Measurements from ENCODE around the gene LRCH1. TPM values are rescaled to one million over a fixed set of nuclear protein-coding genes. Genes with fewer than 3 reads are reported as not detected.

Gene LRCH1
- total and polyA plus RNA-seq, 2 donors from 2014 or later = 10.2 to 39.0 TPM

GRCh38 chr13:46796515-46797474 is 243.8 kb downstream of the LRCH1 start, which contains the start of gene ESD:
ESD (minus strand) TSS chr13:46797161; CDS start chr13:46791413, 5,748 bp downstream.
- DNase-seq (peak; percentile 96 to 98 (median 97)), FAIRE-seq (no peak)
- Histone ChIP-seq H3K27me3 (ENCODE audit: control insufficient read depth, insufficient read depth, low read length) (no peaks in the 10 kb centered on the region), H3K9me3 (ENCODE audit: control insufficient read depth in 2 of 3, insufficient read depth in 1 of 3, low read length in 3 of 3) (no peaks in the 10 kb centered on the region), H3K9ac (ENCODE audit: low read length in 3 of 3) (peak within 1 kb of the TSS; percentile 85 to 93 (median 92)), H3K4me1 (ENCODE audit: control insufficient read depth in 2 of 3, insufficient read depth in 2 of 3, low read depth in 1 of 3, low read length in 3 of 3) (peaks cover 0 to 14% (median 7%) of the 10 kb centered on the region in 3 donors), H3K36me3 (ENCODE audit: control insufficient read depth in 2 of 3, insufficient read depth in 3 of 3, low read length in 3 of 3) (no peaks in the 10 kb centered on the region), H3K4me3 (ENCODE audit: low read length in 3 of 3) (peak within 1 kb of the TSS; percentile 88 to 90 (median 89)), H3K27ac (ENCODE audit: low read depth in 2 of 2, low read length in 2 of 2) (peak within 1 kb of the TSS; percentile 95 to 97)
- TF ChIP-seq CTCF (IDR thresholded peaks at IDR 0.05; ENCODE audit: borderline replicate concordance, extremely low read depth, insufficient read depth) = no peak
- intact Hi-C loops (cut with DNase I) = no loop called here

GRCh38 chr13:46797501-46798237 is 244.7 kb downstream of the LRCH1 start:
- Histone ChIP-seq H3K9ac (ENCODE audit: low read length in 3 of 3) (peak overlapping the region; percentile 49 to 93 (median 60)), H3K27ac (ENCODE audit: low read depth in 2 of 2, low read length in 2 of 2) (peak overlapping the region; percentile 95 to 97), H3K4me1 (ENCODE audit: control insufficient read depth in 2 of 3, insufficient read depth in 2 of 3, low read depth in 1 of 3, low read length in 3 of 3) (peaks cover 0 to 14% (median 7%) of the 10 kb centered on the region in 3 donors), H3K36me3 (ENCODE audit: control insufficient read depth in 2 of 3, insufficient read depth in 3 of 3, low read length in 3 of 3) (no peaks in the 10 kb centered on the region), H3K27me3 (ENCODE audit: control insufficient read depth, insufficient read depth, low read length) (no peaks in the 10 kb centered on the region), H3K9me3 (ENCODE audit: control insufficient read depth in 2 of 3, insufficient read depth in 1 of 3, low read length in 3 of 3) (no peaks in the 10 kb centered on the region), H3K4me3 (ENCODE audit: low read length in 3 of 3) (peak overlapping the region; percentile 80 to 90 (median 89))
- intact Hi-C loops (cut with DNase I) = no loop called here
- peak in 1 of 5 donors; percentile 48 for DNase-seq
- no peak for TF ChIP-seq CTCF (IDR thresholded peaks at IDR 0.05; ENCODE audit: borderline replicate concordance, extremely low read depth, insufficient read depth)
- FAIRE-seq = no peak

- Histone ChIP-seq H3K27ac (ENCODE audit: low read depth in 2 of 2, low read length in 2 of 2) (no peak overlapping the region), H3K9ac (ENCODE audit: low read length in 3 of 3) (no peak overlapping the region), H3K36me3 (ENCODE audit: control insufficient read depth in 2 of 3, insufficient read depth in 3 of 3, low read length in 3 of 3) (no peaks in the 10 kb centered on the region), H3K4me1 (ENCODE audit: control insufficient read depth in 2 of 3, insufficient read depth in 2 of 3, low read depth in 1 of 3, low read length in 3 of 3) (peaks cover 0 to 14% (median 7%) of the 10 kb centered on the region in 3 donors), H3K27me3 (ENCODE audit: control insufficient read depth, insufficient read depth, low read length) (no peaks in the 10 kb centered on the region), H3K9me3 (ENCODE audit: control insufficient read depth in 2 of 3, insufficient read depth in 1 of 3, low read length in 3 of 3) (no peaks in the 10 kb centered on the region), H3K4me3 (ENCODE audit: low read length in 3 of 3) (no peak overlapping the region)
- DNase-seq (no peak), FAIRE-seq (no peak)
- no peak for TF ChIP-seq CTCF (IDR thresholded peaks at IDR 0.05; ENCODE audit: borderline replicate concordance, extremely low read depth, insufficient read depth)
- intact Hi-C loops (cut with DNase I) = no loop called here
Measured at GRCh38 chr13:46799139-46799538, 246.2 kb downstream of the LRCH1 start.

All from kidney (tissue), 14 donors.